ENCODE results near the gene AMT. TPM values are rescaled to one million over a fixed set of nuclear protein-coding genes. Genes with fewer than 3 reads are reported as not detected.
A peak's percentile ranks its signal among the peaks of the same experiment; 100 is the strongest.

AMT gene, protein sequence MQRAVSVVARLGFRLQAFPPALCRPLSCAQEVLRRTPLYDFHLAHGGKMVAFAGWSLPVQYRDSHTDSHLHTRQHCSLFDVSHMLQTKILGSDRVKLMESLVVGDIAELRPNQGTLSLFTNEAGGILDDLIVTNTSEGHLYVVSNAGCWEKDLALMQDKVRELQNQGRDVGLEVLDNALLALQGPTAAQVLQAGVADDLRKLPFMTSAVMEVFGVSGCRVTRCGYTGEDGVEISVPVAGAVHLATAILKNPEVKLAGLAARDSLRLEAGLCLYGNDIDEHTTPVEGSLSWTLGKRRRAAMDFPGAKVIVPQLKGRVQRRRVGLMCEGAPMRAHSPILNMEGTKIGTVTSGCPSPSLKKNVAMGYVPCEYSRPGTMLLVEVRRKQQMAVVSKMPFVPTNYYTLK
- polyA plus RNA-seq (ENCODE audit: insufficient read length): 14.4 TPM

DNA sequence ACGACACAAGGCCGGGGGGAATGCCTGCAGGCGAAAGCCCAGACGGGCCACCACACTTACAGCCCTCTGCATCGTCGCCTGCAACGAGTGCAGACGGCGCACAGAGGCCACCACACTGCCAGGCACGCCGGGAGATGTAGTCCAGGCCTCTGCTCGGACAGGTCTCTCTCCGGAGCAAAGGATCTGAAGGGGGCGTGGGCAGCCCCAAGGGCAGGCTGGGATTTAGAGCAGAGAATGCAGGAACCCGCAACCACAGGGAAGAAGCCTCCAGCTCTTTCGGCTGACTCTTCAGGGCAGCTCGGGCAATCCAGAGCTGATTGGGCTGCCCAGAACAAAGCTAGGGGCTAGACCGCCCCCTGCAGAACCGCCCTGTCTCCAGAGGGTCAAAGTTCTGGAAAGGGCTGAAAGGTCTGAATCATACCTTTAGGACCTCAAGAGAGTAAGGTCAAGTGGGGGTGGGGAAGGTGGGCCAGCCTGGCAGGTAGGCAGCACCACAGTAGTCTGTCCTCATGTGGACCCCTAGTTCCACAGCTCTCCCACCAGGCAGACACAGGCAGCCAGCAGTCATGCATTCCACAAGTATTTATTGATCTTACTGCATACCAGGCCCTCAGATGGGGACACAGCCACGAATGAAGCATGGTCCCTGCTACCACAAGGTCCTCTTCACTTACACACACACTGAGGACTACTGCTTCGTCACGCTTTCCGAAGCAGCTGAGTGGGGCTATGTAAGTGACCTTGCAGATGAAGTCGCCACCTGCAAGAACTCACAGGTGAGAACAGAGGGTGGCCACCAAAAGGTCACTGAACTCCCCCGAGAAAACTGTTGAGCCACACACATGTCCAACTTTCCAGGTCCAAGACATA is at the start of gene AMT:
Gene AMT (minus strand): TSS at position 95 of the 870 bp plus-strand sequence. CDS start 23 bp downstream, at position 72.
- no peak for DNase-seq (ENCODE audit: low read depth)

DNA sequence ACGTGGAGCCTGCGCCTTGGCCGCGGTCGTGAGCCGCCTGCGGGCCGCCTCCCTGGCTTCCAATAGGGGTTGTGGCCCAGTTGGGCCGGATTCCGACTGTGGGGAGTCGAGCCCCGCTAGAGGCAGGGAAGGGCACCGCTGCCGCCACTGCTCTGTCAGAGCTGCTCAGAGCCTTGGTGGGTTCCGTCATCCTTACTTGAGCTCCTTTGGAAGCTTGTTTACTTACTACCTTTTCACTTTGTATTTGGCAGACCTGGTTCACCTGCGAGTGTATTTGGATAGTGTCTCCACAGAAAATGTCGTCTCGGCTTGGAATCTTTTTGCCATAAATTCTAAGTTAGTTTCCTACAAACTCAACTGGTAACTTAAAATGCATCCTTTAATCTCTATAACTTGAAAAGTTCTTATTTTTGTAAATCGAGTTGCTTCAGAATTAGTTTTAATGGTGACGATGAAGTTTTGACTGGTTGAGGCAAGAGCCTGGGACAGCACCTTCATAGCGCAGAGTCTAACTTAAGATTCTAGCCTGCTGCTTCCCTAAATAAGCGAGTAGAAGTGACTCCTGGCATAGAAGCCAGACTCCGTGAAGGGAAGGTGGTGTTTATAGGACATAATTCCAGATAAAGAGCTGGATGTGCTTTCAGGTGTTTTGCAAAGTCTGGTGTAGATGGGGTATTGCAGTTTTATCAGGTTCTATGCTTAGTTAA is 48.6 kb upstream of the AMT start:
- DNase-seq (ENCODE audit: low read depth): no peak

DNA sequence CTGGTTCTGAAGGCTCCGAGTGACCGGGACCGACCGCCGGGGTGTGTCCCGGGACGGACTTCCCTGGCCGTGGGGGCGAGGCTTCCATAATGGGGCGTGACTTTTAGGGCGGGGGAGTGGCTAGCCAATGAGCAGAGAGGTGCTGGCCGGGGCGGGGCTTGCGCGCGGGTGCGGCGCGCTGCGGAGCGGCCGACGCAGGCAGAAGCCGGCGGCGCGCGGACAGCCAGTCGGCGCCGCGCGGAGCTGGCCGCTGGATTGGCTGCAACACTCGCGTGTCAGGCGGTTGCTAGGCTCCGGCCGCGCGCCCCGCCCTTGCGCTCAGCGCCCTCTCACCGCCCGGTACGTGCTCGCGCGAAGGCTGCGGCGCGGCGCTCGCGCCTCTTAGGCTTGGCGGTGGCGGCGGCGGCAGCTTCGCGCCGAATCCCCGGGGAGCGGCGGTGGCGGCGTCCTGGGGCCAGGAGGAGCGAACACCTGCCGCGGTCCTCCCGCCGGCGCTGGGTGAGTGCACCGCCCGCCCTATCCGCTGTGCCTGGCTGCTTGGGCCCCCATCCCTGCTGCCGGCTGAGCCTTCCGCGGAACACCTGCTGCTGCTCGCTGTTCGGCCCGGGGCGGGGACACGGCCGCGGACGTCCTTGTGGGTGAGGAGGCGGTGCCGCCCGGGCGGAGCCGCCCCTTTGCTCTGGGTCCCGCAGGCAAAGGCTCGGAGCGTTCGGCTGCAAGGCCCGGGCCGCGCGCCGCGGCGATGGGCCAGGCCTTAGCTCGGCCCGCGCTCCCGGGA is 47.9 kb upstream of the AMT start, which contains the start of gene DAG1:
Gene DAG1 (plus strand): TSS at position 332 of the 778 bp plus-strand sequence. CDS start 40,268 bp downstream, outside the sequence.
- DNase-seq (ENCODE audit: low read depth): peak; percentile 95

DNA sequence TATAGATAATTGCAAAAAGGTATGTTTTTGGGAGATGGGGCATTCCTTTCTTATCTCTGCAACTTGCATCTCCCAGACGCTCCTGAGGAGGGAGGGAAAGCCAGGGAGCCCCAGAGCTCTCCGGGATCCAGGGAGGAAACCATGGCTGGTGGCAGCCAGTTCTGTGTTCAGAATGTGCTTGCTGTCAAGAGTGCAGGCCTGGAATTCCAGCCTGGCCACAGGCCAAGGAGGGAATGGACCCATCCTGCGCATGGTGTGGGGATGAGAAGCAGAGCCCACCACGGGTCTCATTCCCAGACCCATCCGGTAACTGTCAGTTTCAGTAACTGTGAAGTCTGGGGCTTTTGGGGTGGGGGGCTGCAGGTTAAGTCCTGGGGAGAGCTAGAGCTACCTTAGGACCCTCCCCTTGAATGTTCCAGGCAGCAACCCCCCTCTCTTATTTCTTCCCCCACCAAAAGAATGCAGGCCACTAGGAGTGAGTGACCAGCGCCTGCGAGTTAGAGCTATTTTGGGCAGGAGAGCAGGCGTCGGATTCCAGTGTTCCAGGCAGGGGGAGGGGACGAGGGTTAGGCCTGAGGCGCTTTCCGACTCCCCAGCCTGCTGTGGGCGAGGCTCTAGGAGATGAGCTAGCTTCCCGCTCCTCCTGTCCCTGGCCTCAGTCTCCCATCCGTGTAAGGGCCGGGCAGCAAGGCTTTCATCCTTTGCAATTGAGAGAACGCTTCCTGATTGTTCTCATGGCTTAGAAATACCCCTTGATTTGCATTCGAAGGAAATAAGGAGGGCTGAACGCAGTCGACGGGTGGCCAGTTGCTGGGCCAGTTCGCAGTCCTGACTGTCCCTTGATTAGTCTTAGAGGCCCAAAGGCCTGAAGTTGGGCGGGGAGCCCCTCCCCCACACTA is 47.0 kb upstream of the AMT start:
- no peak for DNase-seq (ENCODE audit: low read depth)

DNA sequence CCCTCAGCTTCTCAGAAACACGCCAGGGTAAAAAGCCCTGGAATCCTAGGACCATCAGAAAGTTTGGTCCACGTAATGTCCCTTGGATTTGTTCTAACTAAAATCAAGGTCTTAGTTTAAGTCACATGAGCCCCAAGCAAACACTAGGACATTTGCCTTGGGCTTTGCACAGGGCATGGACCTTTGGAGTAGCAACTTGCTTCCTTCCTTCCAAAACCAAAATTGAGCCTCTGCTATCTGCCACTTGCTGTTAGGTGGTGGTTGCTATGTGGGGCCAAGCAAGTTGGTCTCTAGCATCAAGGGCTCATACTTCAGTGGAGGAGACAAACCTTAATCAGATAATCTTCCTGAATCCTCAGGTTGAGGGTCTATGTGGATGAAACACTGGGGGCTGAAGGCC is 43.8 kb upstream of the AMT start:
- no peak for DNase-seq (ENCODE audit: low read depth)

DNA sequence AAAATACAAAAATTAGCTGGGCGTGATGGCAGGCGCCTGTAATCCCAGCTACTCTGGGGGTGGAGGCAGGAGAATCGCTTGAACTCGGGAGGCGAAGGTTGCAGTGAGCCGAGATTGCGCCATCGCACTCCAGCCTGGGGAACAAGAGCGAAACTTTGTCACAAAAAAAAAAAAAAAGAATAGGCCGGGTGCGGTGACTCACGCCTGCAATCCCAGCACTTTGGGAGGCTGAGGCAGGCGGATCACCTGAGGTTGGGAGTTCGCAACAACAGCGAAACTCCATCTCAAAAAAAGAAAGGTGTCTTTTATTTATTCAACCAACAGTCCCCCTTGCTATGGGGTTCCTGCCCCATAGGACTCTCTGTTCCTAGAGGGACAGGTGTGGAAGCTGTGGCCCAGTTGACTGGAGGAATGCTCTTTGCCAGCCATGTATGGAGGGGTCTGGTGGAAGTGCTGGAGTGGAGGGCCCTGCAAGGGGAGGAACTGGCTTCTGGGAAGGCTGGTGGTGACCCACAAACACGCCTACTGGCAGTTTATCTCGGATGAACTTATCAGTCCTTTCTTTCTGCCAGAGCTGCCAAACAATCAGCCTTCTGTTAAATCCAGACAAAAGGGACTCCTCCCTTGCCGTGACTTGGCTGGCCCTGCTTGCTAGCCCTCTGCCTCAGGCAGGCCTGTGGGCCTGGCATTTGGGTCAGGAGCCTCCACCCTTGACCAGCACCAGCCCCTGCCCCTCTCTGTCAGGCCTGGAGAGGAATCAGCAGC is 43.2 kb upstream of the AMT start:
- DNase-seq (ENCODE audit: low read depth): no peak

DNA sequence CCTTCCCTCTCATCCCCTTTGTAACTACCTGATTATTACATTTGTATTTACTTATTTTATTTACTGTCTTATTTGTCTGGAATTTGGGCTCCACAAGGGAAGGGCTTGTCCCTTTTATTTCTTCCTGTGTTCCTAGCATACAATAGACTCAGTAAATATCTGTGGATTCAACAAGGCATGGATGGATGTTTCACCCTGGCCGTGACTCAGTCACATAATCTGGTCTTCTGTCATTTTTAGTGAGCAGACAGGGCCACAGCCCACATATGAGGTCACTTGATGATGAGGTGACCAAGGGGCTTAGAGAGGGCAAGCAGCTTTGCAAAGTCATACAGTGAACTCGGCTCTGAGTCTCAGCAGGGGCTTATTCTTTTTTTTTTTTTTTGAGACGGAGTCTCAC is 39.9 kb upstream of the AMT start:
- DNase-seq (ENCODE audit: low read depth): no peak

DNA sequence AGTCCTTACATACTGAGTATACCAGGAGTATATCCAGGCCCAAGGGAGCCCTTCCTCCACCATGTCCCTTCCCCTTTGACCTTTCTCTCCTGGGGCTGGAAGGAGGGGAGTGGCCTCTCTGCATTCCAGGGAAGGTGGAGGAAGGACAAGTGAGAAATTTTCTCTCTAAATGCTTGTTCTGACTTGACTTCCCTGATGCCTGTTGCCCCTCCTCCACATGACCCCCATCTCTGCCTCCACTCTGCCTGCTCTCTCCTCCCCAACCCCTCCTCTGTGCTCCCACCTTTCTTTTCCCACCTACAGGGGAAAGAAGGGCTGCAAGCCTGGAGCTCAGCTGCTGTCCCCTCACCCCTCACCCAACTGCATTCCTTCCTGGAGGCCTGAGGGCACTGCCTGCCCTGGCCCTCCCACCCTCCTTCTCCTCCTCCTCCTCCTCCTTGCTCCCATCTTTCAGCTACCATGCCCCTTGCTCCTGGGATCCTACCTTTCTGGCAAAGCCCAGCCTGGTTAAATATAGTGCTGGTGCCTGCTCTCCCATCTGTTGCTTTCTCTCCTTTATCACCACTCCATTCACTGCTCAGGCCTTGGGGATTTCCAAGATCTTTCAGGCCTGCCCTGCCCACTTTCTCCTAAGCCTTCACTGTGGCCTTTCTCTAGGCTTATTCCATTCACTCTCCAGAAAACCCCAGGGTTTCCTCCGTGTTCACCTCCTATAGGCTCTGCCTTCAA is 39.3 kb upstream of the AMT start:
- no peak for DNase-seq (ENCODE audit: low read depth)

DNA sequence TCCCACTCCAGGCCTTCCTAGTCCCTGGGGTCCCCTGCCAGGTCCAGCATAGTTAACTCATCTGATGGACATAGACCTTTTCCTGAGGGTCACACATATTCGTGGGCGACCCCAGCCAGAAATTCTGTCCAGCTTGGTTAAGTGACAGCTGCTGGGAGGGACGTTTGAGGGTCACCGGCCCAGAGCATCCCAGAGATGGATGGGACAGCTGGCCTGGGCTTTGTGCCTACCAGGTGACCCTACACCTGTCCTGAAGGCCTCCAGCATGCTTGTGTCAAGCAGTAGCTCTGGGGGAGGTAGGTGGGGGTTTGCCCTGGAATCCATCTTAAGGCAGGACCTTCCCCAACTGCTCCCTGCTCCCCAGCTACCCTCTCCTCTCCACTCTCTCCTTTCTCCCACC is 38.7 kb upstream of the AMT start:
- no peak for DNase-seq (ENCODE audit: low read depth)

DNA sequence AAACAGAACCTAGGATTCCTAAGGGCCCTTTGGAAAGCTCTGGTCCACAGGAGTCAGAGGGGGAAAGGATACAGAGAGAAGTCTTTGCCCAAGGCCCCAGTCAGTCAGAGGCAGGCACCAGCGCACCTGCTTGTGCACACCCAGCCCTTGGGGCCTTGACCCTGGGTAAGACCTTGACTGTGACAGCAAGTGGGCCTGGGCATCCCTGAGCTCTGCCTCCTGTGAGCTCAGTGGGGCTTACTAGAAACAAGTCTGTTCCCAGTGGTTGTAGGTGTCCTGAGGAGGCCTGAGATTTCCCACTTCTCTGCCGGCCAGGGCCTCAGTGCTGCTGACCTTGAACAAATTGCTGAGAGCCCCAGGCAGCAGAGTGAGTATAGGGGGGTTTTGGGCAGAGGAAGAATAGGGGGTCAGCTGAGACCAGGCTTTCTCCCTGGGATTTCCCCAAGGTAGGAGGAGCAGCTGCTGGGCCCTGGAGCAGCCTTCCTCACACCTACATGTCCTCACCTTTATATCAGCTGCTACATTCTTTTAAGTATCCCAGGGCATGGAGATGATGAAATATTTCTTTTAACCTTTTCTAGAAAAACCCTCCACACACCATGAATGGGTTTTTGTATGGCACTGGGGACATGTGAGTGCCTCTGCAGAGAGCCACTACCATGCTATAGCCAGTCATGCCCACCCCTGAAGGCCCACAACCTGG is 38.1 kb upstream of the AMT start:
- DNase-seq (ENCODE audit: low read depth): no peak

DNA sequence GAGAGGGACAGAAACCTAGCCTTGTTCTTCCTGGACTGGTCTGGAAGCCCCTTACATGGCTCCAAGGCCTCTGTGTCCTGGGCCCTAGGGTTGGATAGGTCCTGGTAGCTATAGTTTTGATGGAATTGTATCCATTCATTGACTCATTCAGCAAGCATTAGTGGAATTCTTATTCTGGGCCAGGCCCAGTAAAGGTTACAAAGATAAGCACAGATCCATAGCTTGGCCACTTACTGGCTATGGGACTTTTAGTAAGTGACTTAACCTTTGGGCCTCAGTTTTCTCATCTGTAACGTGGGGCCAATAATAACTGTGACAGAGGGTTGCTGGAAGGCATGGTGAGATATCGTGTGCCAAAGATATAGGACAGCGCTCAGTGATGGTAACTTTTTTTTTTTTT is 34.2 kb upstream of the AMT start:
- no peak for DNase-seq (ENCODE audit: low read depth)

DNA sequence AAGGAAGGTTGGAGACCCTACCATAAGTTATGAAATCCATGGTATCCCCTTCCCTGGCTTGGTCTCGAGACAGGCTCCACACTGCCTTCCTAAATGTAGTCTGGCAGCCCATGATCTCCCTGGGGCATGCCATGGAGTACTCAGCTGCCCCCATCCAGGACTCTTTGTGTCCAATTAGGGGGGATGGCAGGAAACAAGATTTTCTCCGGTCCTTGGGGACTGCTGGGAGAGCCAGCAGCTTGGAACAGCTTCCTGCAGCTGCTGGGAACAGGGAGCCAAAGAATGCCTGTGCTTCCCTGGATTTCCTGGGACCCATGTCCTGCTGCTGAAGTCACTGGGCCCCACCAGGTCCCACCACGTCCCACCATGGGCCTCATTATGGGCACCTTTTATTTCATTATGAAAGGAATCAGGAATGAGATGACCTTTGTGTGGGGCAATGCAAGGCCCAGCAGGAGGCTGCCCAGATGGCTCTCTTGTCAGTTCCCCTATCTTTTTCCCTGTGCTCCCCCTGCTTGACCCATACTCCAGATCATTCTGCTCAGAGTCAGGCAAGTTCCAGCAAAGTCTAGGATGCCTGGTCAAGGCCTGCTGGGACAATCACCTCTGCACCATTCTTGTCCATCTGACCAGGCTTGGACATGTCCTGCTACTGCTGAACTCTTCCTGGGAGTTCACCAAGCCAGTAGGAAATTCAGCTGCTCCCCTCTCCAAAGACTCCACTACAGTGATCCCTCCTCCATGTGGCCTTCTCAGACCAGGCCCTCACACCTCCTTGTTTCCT is 32.8 kb upstream of the AMT start:
- no peak for DNase-seq (ENCODE audit: low read depth)

DNA sequence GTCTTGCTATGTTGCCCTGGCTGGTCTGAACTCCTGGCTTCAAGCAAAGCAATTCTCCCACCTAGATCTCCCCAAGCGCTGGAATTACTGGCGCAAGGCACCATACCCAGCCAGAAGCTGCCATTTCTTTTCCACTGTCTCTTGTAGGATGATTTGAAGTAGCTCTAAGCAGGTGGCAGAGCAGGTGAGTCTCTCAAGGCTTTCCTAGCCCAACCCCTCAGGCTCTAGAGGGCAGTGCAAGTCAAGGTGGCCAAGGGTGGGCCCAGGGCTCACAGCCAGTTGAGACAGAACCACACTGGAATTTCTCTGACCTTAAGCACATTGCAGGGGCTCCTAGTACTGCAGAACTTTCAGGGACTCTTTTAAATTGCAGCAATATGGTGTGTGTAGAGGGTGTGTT is 32.2 kb upstream of the AMT start:
- DNase-seq (ENCODE audit: low read depth): no peak

DNA sequence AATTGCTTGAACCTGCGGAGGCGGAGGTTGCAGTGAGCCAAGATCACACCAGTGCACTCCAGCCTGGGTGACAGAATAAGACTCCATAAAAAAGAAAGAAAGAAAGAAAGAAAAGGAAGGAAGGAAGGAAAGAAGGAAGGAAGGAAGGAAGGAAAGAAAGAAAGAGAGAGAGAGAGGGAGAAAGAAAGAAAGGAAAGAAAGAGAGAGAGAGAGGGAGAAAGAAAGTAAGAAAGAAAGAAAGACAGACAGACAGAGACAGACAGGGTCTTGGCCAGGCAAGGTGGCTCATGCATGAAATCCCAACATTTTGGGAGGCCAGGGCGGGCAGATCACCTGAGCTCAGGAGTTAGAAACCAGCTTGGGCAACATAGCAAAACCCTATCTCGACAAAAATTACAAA is 31.3 kb upstream of the AMT start:
- no peak for DNase-seq (ENCODE audit: low read depth)

DNA sequence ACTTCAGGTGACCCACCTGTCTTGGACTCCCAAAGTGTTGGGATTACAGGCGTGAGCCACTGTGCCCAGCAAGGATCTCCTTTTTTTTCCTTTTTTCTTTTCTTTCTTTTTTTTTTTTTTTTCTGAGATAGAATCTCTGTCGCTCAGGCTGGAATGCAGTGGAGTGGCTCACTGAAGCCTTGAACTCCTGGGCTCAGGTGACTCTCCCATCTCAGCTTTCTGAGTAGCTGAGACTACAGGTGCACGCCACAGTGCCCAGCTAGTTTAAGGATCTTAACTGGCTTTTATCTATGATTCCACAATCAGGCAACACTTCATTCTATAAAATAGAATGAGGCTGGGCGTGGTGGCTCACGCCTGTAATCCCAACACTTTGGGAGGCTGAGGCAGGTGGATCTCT is 23.1 kb upstream of the AMT start:
- DNase-seq (ENCODE audit: low read depth): no peak

DNA sequence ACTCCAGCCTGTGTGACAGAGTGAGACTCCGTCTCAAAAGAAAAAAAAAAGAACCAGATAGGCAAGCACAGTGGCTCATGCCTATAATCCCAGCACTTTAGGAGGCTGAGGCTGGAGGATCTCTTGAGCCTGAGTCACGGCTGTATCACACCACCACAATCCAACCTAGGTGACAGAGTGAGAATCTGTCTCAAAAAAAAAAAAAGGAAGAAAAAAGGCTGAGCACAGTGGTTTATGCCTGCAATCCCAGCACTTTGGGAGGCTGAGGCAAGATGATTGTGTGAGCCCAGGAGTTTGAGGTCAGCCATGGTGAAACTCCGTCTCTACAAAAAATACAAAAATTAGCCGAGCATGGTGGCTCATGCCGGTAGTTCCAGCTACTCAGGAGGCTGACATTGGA is 12.5 kb upstream of the AMT start:
- DNase-seq (ENCODE audit: low read depth): no peak

DNA sequence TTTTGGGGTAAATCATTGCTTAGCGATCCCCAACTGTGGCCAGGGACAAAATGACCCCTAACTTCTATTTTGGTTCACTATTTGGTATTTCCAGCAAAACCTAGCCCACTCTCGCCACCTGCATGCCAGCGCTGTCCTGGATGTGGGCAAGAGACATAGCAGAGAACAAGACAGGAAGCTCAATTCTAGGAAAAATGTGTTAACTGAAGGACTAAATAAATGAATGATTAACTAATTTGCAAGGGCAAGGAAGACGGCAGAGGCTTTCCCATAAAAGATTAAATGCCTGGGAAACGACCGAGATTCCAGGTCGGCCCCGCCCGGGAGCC is 6.4 kb upstream of the AMT start:
- DNase-seq (ENCODE audit: low read depth): no peak

DNA sequence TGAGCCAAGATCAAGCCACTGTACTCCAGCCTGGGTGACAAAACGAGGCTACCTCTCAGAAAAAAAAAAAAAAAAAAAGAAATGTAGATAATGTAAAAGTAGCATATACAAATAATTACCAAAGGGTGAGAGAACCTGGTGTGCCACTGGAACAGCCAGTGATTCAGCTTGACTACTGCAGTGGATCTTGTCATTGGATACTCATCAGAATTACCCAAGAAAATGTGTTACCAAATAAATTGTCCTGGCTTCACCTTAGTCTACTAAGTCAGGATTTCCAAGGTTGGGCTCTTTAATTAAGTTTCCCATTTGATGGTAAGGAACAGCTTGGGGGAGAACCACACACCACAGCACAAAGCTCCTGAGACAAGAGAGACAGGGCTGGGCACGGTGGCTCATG is 5.3 kb upstream of the AMT start:
- no peak for DNase-seq (ENCODE audit: low read depth)

Measured in forelimb muscle (tissue), 1 donor.